GM12878 (cell line): Measurements from ENCODE around the gene RADX. TPM values are rescaled to one million over a fixed set of nuclear protein-coding genes. Genes with fewer than 3 reads are reported as not detected.

Experiments
- ATAC-seq: fragments of 200-7000 bp; cut with Tn5 transposase; 3 replicates; pipeline ENCODE4 v1.9.1; 2020; ENCODE audit warnings: mild to moderate bottlenecking, moderate library complexity
- BruUV-seq: library from RNA; stranded (reverse); fragments of 400-500 nt; replicated peaks from 2 replicates; lab custom pipeline; 2021; lab: Mats Ljungman, UMichigan
- CTCF ChIA-PET: fragments of 300-600 bp; sonication (Branson Sonifier 250); formaldehyde crosslinking; extraction: SDS; loops from one replicate; lab custom pipeline; 2021; ENCODE audit warnings: inconsistent platforms; lab: Yijun Ruan, JAX
- POLR2A ChIA-PET: fragments of 350-600 bp; formaldehyde crosslinking; extraction: SDS; loops from one replicate; lab custom pipeline; 2021; ENCODE audit warnings: inconsistent platforms; lab: Charles Lee
- RAD21 ChIA-PET: fragments of 300-600 bp; sonication (Branson Sonifier 250); formaldehyde crosslinking; loops from one replicate; lab custom pipeline; 2023; ENCODE audit warnings: antibody characterized with exemption; ENCODE audit not compliant: unreplicated experiment; lab: Charles Lee
- SMC1A ChIA-PET: fragments of 300-600 bp; sonication (Branson Sonifier 250); formaldehyde crosslinking; loops from one replicate; lab custom pipeline; 2023; ENCODE audit not compliant: unreplicated experiment, uncharacterized antibody; lab: Charles Lee
- DNase-seq: peaks from one replicate; pipeline ENCODE4 v3.0.0-alpha.2; 2011; ENCODE audit warnings: low read depth, low spot score
- FAIRE-seq: peaks from 3 replicates; lab custom pipeline; 2011; peaks lifted over from hg19 to GRCh38; lab: Jason Lieb, UNC
- H2AFZ ChIP-seq: 2 replicates; pipeline ENCODE4 v1.6.0; 2011; ENCODE audit warnings: low read depth, low read length, control low read depth; ENCODE audit not compliant: control insufficient read depth
- H3K27ac ChIP-seq: 2 replicates; pipeline ENCODE4 v1.5.1; 2011; ENCODE audit warnings: control low read depth; ENCODE audit not compliant: control insufficient read depth, insufficient read depth
- H3K27me3 ChIP-seq, 2 experiments: replicated peaks in 1 of 2; 2 replicates each; pipeline versions ENCODE4 v1.6.0 to v1.6.1; 2011; ENCODE audit warnings: low read length in 1 of 2; ENCODE audit not compliant: control insufficient read depth in 2 of 2, insufficient read depth in 2 of 2
- H3K36me3 ChIP-seq, 2 experiments: 2 replicates each; pipeline ENCODE4 v1.5.1; 2011; ENCODE audit warnings: low read length in 1 of 2; ENCODE audit not compliant: control insufficient read depth in 2 of 2, insufficient read depth in 2 of 2
- H3K4me1 ChIP-seq: 2 replicates; pipeline ENCODE4 v1.6.1; 2011; ENCODE audit warnings: mild to moderate bottlenecking, low read length, moderate library complexity, mixed read lengths; ENCODE audit not compliant: control insufficient read depth, insufficient read depth
- H3K4me2 ChIP-seq: 2 replicates; pipeline ENCODE4 v1.6.0; 2011; ENCODE audit warnings: control low read depth; ENCODE audit not compliant: control insufficient read depth, insufficient read depth
- H3K4me3 ChIP-seq: fragments of 200-600 bp; sonication (generic); 2 replicates; pipeline ENCODE4 v1.5.1; 2016
- H3K79me2 ChIP-seq: 2 replicates; pipeline ENCODE4 v1.6.0; 2011; ENCODE audit warnings: low read length; ENCODE audit not compliant: control insufficient read depth, insufficient read depth
- H3K9ac ChIP-seq: 2 replicates; pipeline ENCODE4 v1.8.0; 2011; ENCODE audit warnings: low read length, control low read depth, mixed read lengths; ENCODE audit not compliant: control insufficient read depth, insufficient read depth
- H3K9me3 ChIP-seq: replicated peaks from 3 replicates; pipeline ENCODE4 v1.5.1; 2011; ENCODE audit warnings: mild to moderate bottlenecking, low read length; ENCODE audit not compliant: control insufficient read depth, insufficient read depth
- H4K20me1 ChIP-seq: 2 replicates; pipeline ENCODE4 v1.6.0; 2011; ENCODE audit not compliant: control insufficient read depth, insufficient read depth
- BCL11A ChIP-seq: IDR thresholded peaks from 2 replicates; pipeline ENCODE4 v1.6.1; 2011; ENCODE audit warnings: low read depth, low read length
- CEBPB ChIP-seq, 2 experiments: fragments of 150-350 bp in 1 of 2; IDR thresholded peaks; 2 replicates each; pipeline ENCODE4 v1.6.1; 2012 to 2014; ENCODE audit warnings: low read depth in 2 of 2, low read length in 2 of 2, borderline replicate concordance in 1 of 2, inconsistent platforms in 1 of 2
- ELK1 ChIP-seq: IDR thresholded peaks from 2 replicates; pipeline ENCODE4 v1.6.1; 2012; ENCODE audit warnings: low read depth, low read length, improper control_type of control experiment
- MYC ChIP-seq: IDR thresholded peaks from 2 replicates; pipeline ENCODE4 v1.6.1; 2011; ENCODE audit warnings: mild to moderate bottlenecking, low read length, moderate library complexity, inconsistent platforms; ENCODE audit not compliant: insufficient read depth, insufficient replicate concordance, insufficient read length, severe bottlenecking
- PBX3 ChIP-seq: IDR thresholded peaks from 2 replicates; pipeline ENCODE4 v1.6.1; 2011; ENCODE audit warnings: mild to moderate bottlenecking, low read depth, low read length, moderate library complexity; ENCODE audit not compliant: insufficient replicate concordance
- SPI1 ChIP-seq: IDR thresholded peaks from 2 replicates; pipeline ENCODE4 v1.6.1; 2011; ENCODE audit warnings: low read depth, mild to moderate bottlenecking, low read length, moderate library complexity, borderline replicate concordance; ENCODE audit not compliant: insufficient read depth
- STAT1 ChIP-seq: fragments of 450-650 bp; conservative IDR thresholded peaks from 2 replicates; pipeline ENCODE4 v1.6.1; 2014; ENCODE audit warnings: antibody characterized with exemption, mild to moderate bottlenecking
- USF1 ChIP-seq: IDR thresholded peaks from 2 replicates; pipeline ENCODE4 v1.6.1; 2011; ENCODE audit warnings: borderline replicate concordance, low read depth, mild to moderate bottlenecking, moderate library complexity, mixed read lengths, low read length; ENCODE audit not compliant: insufficient read depth; ENCODE audit errors: extremely low read length
- whole genome bisulfite sequencing: methylation state at CpG from one replicate; pipeline ENCODE4 v1.1.6; 2016; ENCODE audit warnings: low lambda C conversion rate; ENCODE audit not compliant: insufficient replicate concordance, insufficient coverage; ENCODE audit errors: missing lambda C conversion rate; 5-methylcytosine and 5-hydroxymethylcytosine counted together
- in situ Hi-C: fragments of 300-500 bp; cut with MboI; formaldehyde crosslinking; loops from 9 replicates; pipeline ENCODE4 v1.14.3; 2018; ENCODE audit warnings: mixed read lengths
- intact Hi-C: fragments of 100-400 bp; cut with micrococcal nuclease; formaldehyde crosslinking; loops from one replicate; pipeline ENCODE4 v1.14.2; 2022; ENCODE audit not compliant: unreplicated experiment
- polyA plus RNA-seq, 11 experiments: library from polyadenylated mRNA; depleted of rRNA in 4 of 11; unstranded in 6 of 11; stranded (reverse) in 5 of 11; fragments of >200 nt; fragmentation: Nextera tagmentation in 4 of 11; fragmentation: Illumina TruSeq in 1 of 11; extraction: Ambion mirVana in 4 of 11; extraction: Trizol in 1 of 11; gene quantifications; 1 replicate in 1 of 11; 2 replicates in 10 of 11; pipeline versions ENCODE4 v1.2.1 to v1.2.3, GENCODE V29; 2011 to 2016; ENCODE audit warnings: inconsistent platforms in 2 of 11, missing spikeins in 2 of 11, low read depth in 1 of 11
- total RNA-seq, 4 experiments: library from RNA; depleted of rRNA in 3 of 4; stranded (reverse); fragments of >200 nt in 3 of 4; fragmentation: Illumina TruSeq in 1 of 4; extraction: Trizol in 1 of 4; gene quantifications; 2 replicates each; pipeline versions ENCODE4 v1.2.1 to v1.2.3, GENCODE V29; 2013 to 2021

RADX gene
- total and polyA plus RNA-seq, 10 of the 15 experiments (the other 5 are each of a cell fraction or from before 2014, with no cell fraction given) = 4.3 to 24.2 (median 12.4) TPM

- Histone ChIP-seq H3K4me2 (no peak overlapping the region), H3K27ac (no peak overlapping the region), H2AFZ (no peak overlapping the region), H3K79me2 (no peaks in the 10 kb centered on the region), H3K4me3 (no peak overlapping the region), H3K9me3 (no peaks in the 10 kb centered on the region), H3K4me1 (no peaks in the 10 kb centered on the region), H3K9ac (no peak overlapping the region), H3K36me3 (no peaks in the 10 kb centered on the region), H4K20me1 (no peaks in the 10 kb centered on the region), H3K27me3 (no peaks in the 10 kb centered on the region)
- intact Hi-C loops = no loop called here
- no TSS peak for BruUV-seq
- RAD21 ChIA-PET = no interaction called here
- POLR2A ChIA-PET = no interaction called here
- CTCF ChIA-PET = no interaction called here
- SMC1A ChIA-PET = interaction anchor here (1.4 kb wide), 1 partner anchor 26 kb away, joined by 4 read pairs; no protein-coding TSS in a partner anchor
- no peak for TF ChIP-seq ELK1
- no peak for TF ChIP-seq PBX3
- no peak for TF ChIP-seq CEBPB (IDR thresholded peaks at IDR 0.05; ENCODE audit: borderline replicate concordance in 1 of 2, low read depth in 2 of 2, low read length in 2 of 2)
- no peak for TF ChIP-seq SPI1
- TF ChIP-seq BCL11A = no peak
- TF ChIP-seq USF1 = no peak
- no peak for TF ChIP-seq MYC
- no peak for TF ChIP-seq STAT1
- FAIRE-seq (no peak), DNase-seq (no peak), ATAC-seq (no peak)
- 25% methylated on average over 3 of the region's 3 CpGs for WGBS
- in situ Hi-C loops = no loop called here
Measured at GRCh38 chrX:106707771-106708454, 96.1 kb downstream of the RADX start.
